ENCODE measurements around the gene ARHGAP18. TPM values are rescaled to one million over a fixed set of nuclear protein-coding genes. Genes with fewer than 3 reads are reported as not detected.
A peak's percentile ranks its signal among the peaks of the same experiment; 100 is the strongest.
"Not testable (repeated sequence)": the region's sequence is repeated elsewhere in the genome, so short reads cannot be mapped to it uniquely, and the experiment has no call there.

Gene ARHGAP18
- total RNA-seq, 1 donor from 2014 or later, result 60.8 TPM

GRCh38 chr6:129577691-129578090 lies 132.3 kb downstream of the ARHGAP18 start:
- intact Hi-C loops (cut with DNase I), result no loop called here
- no peak overlapping the region for H3K27ac ChIP-seq
- H3K36me3 ChIP-seq, result peaks cover 15% of the 10 kb centered on the region
- ATAC-seq, result no peak
- no peaks in the 10 kb centered on the region for H3K9me3 ChIP-seq
- no peaks in the 10 kb centered on the region for H3K27me3 ChIP-seq
- DNase-seq, result no peak
- no peak overlapping the region for H3K4me3 ChIP-seq
- TF ChIP-seq, protein P1, sequence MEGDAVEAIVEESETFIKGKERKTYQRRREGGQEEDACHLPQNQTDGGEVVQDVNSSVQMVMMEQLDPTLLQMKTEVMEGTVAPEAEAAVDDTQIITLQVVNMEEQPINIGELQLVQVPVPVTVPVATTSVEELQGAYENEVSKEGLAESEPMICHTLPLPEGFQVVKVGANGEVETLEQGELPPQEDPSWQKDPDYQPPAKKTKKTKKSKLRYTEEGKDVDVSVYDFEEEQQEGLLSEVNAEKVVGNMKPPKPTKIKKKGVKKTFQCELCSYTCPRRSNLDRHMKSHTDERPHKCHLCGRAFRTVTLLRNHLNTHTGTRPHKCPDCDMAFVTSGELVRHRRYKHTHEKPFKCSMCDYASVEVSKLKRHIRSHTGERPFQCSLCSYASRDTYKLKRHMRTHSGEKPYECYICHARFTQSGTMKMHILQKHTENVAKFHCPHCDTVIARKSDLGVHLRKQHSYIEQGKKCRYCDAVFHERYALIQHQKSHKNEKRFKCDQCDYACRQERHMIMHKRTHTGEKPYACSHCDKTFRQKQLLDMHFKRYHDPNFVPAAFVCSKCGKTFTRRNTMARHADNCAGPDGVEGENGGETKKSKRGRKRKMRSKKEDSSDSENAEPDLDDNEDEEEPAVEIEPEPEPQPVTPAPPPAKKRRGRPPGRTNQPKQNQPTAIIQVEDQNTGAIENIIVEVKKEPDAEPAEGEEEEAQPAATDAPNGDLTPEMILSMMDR (IDR thresholded peaks at IDR 0.05), result no peak
- H3K4me1 ChIP-seq, result no peaks in the 10 kb centered on the region

DNA sequence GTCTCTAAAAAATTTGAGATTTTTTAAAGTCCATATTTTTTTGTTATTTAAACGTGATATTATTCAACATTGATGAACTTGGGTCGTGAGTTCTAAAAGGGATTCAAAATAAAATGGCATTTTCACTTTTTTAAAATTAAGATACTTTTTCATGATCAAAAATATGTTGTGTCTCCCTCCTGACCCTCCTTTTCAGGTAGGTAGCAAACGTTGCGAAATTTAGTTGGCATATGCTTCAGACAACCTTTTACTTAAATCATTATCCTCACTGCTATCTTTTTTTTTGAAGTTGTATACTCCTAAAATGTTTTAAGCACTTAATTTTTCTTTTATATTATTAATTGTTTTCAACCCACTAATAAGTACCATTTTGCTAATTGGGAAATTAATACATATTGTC lies 133.5 kb downstream of the ARHGAP18 start:
- Histone ChIP-seq H3K36me3 (peaks cover 15% of the 10 kb centered on the region), H3K27me3 (no peaks in the 10 kb centered on the region), H3K27ac (no peak overlapping the region), H3K4me1 (no peaks in the 10 kb centered on the region), H3K9me3 (no peaks in the 10 kb centered on the region), H3K4me3 (no peak overlapping the region)
- DNase-seq (no peak), ATAC-seq (no peak)
- TF ChIP-seq, protein P1 (IDR thresholded peaks at IDR 0.05), result no peak
- intact Hi-C loops (cut with DNase I), result no loop called here

DNA sequence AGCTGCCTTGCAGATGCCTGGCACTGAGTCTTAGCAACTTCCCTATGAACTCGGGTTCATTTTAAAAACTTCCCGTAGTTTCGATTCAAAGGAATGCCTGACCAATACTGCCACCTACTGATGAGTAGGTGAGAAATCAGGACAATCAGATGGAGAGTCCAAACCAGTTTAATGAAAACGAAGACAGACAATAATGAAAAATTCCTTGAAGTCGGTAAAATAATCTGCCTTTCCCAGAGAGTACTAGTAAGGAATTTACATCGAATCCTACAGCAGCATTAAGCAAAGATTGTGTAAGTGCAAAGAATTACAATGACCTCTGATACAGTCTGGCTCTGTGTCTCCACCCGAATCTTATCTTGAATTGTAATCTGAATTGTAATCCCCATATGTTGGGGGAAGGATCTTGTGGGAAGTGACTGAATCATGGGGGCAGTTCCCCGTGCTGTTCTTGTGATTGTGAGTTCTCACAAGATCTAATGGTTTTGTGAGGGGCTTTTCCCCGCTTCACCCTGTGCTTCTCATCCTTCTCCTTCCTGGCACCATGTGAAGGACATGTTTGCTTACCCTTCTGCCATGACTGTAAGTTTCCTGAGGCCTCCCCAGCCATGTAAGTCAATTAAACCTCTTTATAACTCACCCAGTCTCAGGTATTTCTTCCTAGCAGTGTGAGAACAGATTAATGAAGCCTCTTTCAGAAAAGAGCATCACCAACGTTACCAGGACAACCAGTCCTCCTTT lies 134.4 kb downstream of the ARHGAP18 start:
- TF ChIP-seq, protein P1 (IDR thresholded peaks at IDR 0.05), result peak; percentile 67
- no peaks in the 10 kb centered on the region for H3K27me3 ChIP-seq
- H3K4me1 ChIP-seq, result no peaks in the 10 kb centered on the region
- peak overlapping the region; percentile 28 for H3K4me3 ChIP-seq
- peaks cover 15% of the 10 kb centered on the region for H3K36me3 ChIP-seq
- ATAC-seq, result peak; percentile 95
- intact Hi-C loops (cut with DNase I), result no loop called here
- H3K27ac ChIP-seq, result no peak overlapping the region
- H3K9me3 ChIP-seq, result no peaks in the 10 kb centered on the region
- no peak for DNase-seq

DNA sequence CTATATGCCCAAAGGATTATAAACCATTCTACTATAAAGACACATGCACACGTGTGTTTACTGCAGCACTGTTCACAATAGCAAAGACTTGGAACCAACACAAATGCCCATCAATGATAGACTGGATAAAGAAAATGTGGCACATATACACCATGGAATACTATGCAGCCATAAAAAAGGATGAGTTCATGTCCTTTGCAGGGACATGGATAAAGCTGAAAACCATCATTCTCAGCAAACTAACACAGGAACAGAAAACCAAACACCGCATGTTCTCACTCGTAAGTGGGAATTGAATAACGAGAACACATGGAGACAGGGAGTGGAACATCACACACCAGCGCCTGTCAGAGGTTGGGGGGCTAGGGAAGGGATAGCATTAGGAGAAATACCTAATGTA lies 135.4 kb downstream of the ARHGAP18 start:
- H3K9me3 ChIP-seq; intact Hi-C loops (cut with DNase I); H3K4me1 ChIP-seq; H3K27ac ChIP-seq; H3K27me3 ChIP-seq; DNase-seq; H3K4me3 ChIP-seq; ATAC-seq: not testable (repeated sequence)
- H3K36me3 ChIP-seq, result peaks cover 14% of the 10 kb centered on the region

DNA sequence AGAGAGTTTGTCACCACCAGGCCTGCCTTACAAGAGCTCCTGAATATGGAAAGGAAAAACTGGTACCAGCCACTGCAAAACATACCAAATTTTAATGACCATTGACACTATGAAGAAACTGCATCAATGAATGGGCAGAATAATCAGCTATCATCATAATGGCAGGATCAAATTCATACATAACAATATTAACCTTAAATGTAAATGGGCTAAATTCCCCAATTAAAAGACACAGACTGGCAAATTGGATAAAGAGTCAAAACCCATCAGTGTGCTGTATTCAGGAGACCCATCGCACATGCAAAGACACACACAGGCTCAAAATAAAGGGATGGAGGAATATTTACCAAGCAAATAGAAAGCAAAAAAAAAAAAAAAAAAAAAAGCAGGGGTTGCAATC lies 139.0 kb downstream of the ARHGAP18 start:
- H3K4me3 ChIP-seq; H3K27me3 ChIP-seq; H3K36me3 ChIP-seq; DNase-seq; H3K4me1 ChIP-seq; H3K9me3 ChIP-seq; H3K27ac ChIP-seq; intact Hi-C loops (cut with DNase I); ATAC-seq: not testable (repeated sequence)

GRCh38 chr6:129568015-129568414 lies 142.0 kb downstream of the ARHGAP18 start:
- H3K4me3 ChIP-seq, result no peak overlapping the region
- H3K9me3 ChIP-seq, result no peaks in the 10 kb centered on the region
- no peak overlapping the region for H3K27ac ChIP-seq
- no peak for ATAC-seq
- intact Hi-C loops (cut with DNase I), result no loop called here
- no peaks in the 10 kb centered on the region for H3K4me1 ChIP-seq
- TF ChIP-seq, protein P1 (IDR thresholded peaks at IDR 0.05), result no peak
- H3K36me3 ChIP-seq, result no peaks in the 10 kb centered on the region
- DNase-seq, result no peak
- no peaks in the 10 kb centered on the region for H3K27me3 ChIP-seq

- intact Hi-C loops (cut with DNase I), result no loop called here
- TF ChIP-seq, protein P1 (IDR thresholded peaks at IDR 0.05), result peak; percentile 27
- Histone ChIP-seq H3K4me1 (no peaks in the 10 kb centered on the region), H3K36me3 (no peaks in the 10 kb centered on the region), H3K27ac (no peak overlapping the region), H3K27me3 (no peaks in the 10 kb centered on the region), H3K4me3 (no peak overlapping the region), H3K9me3 (no peaks in the 10 kb centered on the region)
- no peak for DNase-seq
- peak; percentile 41 for ATAC-seq
These were observed 142.6 kb downstream of the ARHGAP18 start for GRCh38 chr6:129567374-129567773.
